ENCODE data around the gene PFKP.

- TF ChIP-seq, protein P1, sequence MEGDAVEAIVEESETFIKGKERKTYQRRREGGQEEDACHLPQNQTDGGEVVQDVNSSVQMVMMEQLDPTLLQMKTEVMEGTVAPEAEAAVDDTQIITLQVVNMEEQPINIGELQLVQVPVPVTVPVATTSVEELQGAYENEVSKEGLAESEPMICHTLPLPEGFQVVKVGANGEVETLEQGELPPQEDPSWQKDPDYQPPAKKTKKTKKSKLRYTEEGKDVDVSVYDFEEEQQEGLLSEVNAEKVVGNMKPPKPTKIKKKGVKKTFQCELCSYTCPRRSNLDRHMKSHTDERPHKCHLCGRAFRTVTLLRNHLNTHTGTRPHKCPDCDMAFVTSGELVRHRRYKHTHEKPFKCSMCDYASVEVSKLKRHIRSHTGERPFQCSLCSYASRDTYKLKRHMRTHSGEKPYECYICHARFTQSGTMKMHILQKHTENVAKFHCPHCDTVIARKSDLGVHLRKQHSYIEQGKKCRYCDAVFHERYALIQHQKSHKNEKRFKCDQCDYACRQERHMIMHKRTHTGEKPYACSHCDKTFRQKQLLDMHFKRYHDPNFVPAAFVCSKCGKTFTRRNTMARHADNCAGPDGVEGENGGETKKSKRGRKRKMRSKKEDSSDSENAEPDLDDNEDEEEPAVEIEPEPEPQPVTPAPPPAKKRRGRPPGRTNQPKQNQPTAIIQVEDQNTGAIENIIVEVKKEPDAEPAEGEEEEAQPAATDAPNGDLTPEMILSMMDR (IDR thresholded peaks at IDR 0.05; ENCODE audit: low read depth, low read length, poor library complexity, severe bottlenecking), result no peak
- no peak for TF ChIP-seq EZH2phosphoT487 (IDR thresholded peaks at IDR 0.05; ENCODE audit: borderline replicate concordance, low read length)
These were observed 21.1 kb upstream of the PFKP start for GRCh38 chr10:3046210-3046779.

Data from DOHH2 (cell line).